HG03025 (cell line): ENCODE data around the gene TC2N.
"Not testable (repeated sequence)": the region's sequence is repeated elsewhere in the genome, so short reads cannot be mapped to it uniquely, and the experiment has no call there.

Experiments
- ATAC-seq: cut with Tn5 transposase; IDR thresholded peaks from one replicate; pipeline ENCODE4 v1.9.1; 2021; ENCODE audit warnings: mild to moderate bottlenecking, moderate library complexity; ENCODE audit not compliant: unreplicated experiment, low FRiP score

The TC2N gene

GRCh38 chr14:91774140-91775096 is 92.9 kb downstream of the TC2N start:
- ATAC-seq = no peak

DNA sequence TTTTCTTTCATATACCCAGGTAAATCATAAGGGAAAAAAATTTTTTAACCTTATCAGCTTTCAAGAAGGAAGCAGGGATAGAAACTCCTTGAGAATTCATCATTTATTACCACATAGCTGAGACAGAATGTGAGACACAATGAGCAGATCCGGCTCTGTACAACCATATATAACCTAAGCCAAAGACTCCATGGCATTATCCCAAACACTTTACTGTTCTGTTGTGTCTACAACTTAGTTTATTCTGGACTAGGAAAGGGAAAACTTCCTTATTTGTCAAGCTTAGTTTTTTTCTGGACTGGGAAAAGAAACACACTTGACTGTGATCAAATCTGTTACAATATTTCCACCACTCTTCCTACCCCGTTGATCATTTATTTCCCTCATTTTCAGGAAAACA is 97.2 kb downstream of the TC2N start:
- no peak for ATAC-seq

DNA sequence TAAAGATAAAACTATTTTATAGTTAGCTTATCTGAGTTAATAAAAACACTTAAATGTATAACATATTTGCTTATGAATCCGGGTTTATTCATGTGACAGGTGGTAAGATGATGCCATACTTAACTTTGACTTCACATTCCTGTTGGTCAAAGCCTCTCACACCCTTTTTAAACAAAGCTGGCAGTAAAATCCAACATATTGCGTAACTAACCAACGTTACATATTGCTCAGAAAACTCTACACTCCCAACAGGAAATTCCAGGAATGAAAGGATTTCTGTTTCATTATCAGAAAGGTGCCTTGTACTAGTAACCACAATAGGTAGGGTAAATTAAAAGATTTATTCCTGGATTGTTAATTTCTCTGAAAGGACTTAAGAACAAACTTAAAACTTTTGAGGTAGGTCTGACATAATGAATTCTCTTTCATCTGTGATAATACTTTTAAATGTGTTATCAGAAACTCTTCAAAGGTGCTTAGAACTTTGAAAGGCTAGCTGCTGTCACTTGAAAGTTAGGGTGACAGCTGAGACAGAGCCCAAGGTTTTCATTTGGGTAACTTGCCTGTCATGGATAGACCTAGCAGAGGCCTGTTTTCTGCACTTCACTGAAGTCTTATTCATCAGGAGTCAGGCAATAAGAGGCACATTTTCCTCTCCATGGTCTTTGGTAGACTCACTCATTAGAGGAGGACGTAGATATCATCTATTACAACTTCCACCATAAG is 111.6 kb downstream of the TC2N start:
- no peak for ATAC-seq

DNA sequence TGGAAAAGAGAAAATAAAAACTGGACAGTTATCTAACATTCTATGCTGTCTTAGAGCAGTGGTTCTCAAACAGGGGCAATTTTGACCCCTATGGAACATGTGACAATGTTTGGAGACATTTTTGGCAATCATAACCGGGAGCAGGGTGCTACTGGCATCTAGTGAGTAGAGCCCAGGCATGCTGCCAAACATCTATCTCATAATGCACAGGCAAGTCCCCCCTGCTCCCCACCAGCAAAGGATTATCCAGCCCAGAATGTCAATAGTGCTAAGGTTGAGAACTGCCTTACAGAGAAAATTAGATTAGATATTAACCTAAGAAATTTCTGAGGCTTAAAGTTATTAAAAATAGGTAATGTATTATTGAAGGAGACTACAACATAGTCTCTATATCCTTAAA is 112.5 kb downstream of the TC2N start:
- no peak for ATAC-seq

GRCh38 chr14:91754185-91754584 is 113.2 kb downstream of the TC2N start:
- ATAC-seq = no peak

GRCh38 chr14:91753501-91754128 is 113.7 kb downstream of the TC2N start:
- ATAC-seq = no peak

DNA sequence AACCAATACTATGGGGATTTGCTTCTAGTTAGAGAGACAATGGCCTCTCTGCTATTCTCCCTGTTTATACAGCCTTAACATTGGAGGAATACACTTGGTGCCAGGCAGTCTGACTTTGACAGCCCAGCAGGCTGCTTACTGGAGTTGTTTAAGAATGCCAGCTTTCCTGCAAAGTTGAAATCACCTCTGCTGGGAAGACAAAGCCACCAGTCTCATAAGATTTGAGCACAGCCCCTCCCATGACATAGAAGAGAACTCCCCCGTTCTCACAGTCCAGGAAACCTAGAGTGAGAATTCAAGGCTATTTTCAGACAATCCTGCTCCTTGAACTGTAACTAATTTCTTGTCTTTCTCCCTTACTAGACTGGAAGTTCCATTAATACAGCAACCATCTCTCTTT is 114.4 kb downstream of the TC2N start:
- ATAC-seq = no peak

DNA sequence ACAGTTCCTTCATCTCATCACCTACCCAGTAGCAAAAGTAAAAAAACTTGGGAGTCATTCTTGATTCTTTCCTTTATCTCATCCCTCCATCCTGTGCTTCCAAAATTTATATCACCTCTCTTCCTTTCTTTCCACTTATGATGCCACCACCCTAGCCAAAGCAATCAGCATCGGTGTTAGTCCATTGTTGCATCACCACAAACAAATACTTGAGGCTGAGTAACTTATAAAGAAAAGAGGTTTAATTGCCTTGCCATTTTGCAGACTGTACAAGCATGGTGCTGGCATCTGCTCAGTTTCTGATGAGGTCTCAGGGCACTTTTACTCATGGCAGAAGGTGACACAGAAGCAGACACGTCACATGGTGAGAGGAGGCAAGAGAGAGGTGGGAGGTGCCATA is 115.6 kb downstream of the TC2N start:
- ATAC-seq = no peak

DNA sequence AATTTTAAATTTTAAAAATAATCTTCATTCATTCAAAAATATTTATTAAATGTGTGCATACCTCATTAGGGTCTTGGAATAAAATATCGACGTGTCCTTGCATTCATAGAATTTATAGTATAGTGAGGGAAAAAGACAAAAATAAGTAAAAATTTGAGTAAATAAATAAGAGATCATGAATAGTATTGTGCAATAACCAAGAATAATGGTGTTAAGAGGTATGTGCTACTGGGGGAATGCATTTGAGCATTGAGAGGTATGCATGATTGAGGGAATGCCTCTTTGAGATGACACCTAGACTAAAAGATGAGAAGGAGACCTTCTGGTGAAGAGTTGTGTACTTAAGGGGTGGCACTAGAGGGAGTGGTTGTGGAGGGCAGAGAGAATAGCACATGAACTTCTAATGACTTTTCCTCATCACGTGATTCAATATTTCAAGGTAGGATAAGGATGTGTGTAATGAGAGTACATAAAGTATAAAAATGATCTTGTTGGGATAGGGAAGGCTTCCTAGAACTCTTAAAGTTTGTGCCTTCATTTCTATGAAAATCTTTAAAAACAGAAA is 116.6 kb downstream of the TC2N start:
- no peak for ATAC-seq

DNA sequence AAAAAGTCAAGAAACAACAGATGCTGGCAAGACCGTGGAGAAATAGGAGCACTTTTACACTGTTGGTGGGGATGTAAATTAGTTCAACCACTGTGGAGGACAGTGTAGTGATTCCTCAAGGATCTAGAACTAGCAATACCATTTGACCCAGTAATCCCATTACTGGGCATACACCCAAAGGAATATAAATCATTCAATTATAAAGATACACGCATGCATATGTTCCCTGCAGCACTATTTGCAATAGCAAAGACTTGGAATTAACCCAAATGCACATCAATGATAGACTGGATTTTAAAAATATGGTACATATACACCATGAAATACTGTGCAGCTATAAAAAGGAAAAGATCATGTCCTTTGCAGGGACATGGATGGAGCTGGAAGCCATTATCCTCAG is 117.5 kb downstream of the TC2N start:
- ATAC-seq = no peak

DNA sequence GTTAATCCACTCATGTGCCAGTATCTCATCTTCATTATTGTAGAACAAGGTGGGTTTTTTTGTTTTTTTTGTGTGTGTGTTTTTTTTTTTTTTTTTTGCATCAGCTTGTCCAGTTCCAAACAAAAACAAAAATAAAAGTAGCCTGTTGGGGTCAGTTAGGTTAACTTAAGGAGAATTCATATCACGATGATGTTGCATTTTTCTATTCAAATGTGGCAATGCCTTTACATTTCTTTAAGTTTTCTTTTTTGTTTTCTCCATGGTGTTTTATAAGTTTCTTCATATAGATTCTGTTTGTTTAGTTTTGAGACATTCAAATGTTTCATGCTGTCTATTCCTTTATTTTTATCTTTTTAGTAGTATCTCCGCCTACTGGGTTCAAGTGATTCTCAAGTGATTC is 119.3 kb downstream of the TC2N start:
- no peak for ATAC-seq

DNA sequence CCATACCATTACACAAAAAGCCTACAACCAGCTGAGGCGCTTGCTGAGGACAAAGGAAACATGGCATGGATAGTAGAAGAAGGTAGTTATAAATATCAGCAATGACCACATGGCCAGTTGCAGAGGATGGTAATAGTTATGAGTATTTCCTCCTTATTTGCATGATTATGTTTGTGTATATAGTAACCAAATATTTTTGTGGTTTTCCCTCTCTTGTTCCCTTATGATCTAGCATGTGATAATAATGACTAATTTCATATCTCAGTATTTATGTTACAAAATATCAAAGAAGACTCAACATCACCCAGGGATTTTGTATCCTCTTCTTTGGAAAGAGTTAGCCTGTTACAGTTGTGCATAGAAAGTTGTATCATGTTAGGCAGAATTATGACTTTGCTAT is 122.0 kb downstream of the TC2N start:
- no peak for ATAC-seq

DNA sequence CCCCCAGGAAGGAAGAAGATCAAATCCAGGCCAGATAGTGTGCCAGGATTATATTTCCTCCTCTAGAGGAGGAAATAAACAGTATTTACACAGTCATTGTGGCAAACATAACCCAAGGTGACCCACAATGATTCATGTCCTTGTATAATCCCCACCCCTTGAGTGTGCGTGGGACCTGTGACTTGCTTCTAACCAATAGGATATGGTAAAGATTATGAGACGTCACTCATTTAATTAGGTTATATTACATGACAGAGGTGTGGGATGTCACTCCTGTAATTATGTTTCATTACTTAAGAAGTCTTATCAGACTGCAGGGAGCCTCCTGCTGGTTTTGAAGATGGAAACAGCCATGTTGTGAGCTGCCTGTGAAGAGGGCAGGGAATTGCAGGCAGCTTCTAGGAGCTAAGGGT is 123.3 kb downstream of the TC2N start:
- no peak for ATAC-seq

DNA sequence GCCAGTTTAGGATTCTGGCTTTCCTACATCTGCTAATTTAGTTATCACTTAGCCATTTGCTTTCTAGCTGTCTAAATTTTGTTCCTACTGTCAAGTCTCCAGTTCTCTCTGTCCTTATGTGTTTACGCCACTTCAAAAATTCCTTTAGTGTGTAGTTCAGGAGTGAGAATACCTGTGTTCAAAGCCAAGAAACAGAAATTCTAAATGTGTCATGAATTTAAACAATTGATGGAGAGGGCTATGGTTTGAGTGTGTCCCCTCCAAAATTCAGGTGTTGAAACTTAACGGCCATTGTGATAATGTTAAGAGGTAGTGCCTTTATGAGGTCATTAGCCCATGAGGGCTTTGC is 124.1 kb downstream of the TC2N start:
- no peak for ATAC-seq

GRCh38 chr14:91742621-91743304 is 124.6 kb downstream of the TC2N start:
- no peak for ATAC-seq

DNA sequence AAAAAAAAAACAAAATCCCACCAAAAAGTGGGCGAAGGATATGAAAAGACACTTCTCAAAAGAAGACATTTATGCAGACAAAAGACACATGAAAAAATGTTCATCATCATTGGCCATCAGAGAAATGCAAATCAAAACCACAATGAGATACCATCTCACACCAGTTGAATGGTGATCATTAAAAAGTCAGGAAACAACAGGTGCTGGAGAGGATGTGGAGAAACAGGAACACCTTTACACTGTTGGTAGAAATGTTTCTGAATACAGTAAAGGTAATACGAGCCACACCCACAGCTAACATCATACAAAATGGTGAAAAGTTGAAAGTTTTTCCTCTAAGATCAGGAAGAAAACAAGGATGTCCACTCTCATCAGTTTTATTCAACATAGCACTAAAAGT is 127.5 kb downstream of the TC2N start:
- ATAC-seq = not testable (repeated sequence)

GRCh38 chr14:91737619-91738018 is 129.7 kb downstream of the TC2N start:
- no peak for ATAC-seq

GRCh38 chr14:91732859-91733477 is 134.4 kb downstream of the TC2N start:
- no peak for ATAC-seq

DNA sequence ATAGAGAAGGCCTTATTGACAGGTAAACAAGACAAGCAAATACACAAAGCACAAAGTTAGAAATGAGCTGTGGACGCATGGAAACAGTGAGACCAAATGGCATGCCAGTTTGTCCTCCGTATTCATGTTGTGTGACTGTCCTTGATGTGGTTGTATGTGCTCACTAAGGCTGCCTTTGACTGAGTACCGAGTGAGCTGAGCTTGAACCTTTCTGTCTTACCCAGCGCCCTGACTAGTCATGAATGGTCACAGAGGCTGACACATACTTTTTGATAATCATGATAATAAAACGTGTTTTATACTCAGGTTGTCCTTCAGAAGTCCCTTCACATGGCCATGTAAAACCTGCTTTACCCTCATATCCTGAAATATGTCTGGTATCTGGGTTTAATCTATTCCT is 134.9 kb downstream of the TC2N start:
- ATAC-seq = no peak

- ATAC-seq = no peak
These were observed 135.3 kb downstream of the TC2N start, which contains the start of gene CATSPERB for GRCh38 chr14:91731986-91732385. Gene CATSPERB (minus strand): TSS chr14:91732086. CDS start chr14:91729479, 2,607 bp downstream.
